Tibial nerve (tissue), 4 donors: ENCODE measurements around the gene SLC12A7.

Experiments used
- EP300 ChIP-seq, 2 donors: sonication (generic); formaldehyde crosslinking; IDR thresholded peaks; one replicate each; pipeline ENCODE4 v1.6.1; 2017; ENCODE audit warnings: antibody characterized with exemption in 2 of 2, mild to moderate bottlenecking in 1 of 2
- POLR2A ChIP-seq, 2 donors: fragments of 450-650 bp; IDR thresholded peaks; one replicate each; pipeline ENCODE4 v1.6.1; 2017; ENCODE audit warnings: antibody characterized with exemption in 2 of 2, mild to moderate bottlenecking in 2 of 2, moderate library complexity in 2 of 2
- TF ChIP-seq, protein P1 (sequence below), 5 experiments: fragments of 200-600 bp in 3 of 5; fragments of 450-650 bp in 2 of 5; sonication (generic) in 3 of 5; IDR thresholded peaks; one replicate each; pipeline ENCODE4 v1.5.1; 2016 to 2019; ENCODE audit warnings: antibody characterized with exemption in 5 of 5, mild to moderate bottlenecking in 3 of 5, moderate library complexity in 2 of 5

GRCh38 chr5:1021136-1021968, 90.5 kb downstream of the SLC12A7 start:
- no peak for TF ChIP-seq EP300 (IDR thresholded peaks at IDR 0.05)
- TF ChIP-seq POLR2A (IDR thresholded peaks at IDR 0.05) = no peak
- TF ChIP-seq, protein P1, sequence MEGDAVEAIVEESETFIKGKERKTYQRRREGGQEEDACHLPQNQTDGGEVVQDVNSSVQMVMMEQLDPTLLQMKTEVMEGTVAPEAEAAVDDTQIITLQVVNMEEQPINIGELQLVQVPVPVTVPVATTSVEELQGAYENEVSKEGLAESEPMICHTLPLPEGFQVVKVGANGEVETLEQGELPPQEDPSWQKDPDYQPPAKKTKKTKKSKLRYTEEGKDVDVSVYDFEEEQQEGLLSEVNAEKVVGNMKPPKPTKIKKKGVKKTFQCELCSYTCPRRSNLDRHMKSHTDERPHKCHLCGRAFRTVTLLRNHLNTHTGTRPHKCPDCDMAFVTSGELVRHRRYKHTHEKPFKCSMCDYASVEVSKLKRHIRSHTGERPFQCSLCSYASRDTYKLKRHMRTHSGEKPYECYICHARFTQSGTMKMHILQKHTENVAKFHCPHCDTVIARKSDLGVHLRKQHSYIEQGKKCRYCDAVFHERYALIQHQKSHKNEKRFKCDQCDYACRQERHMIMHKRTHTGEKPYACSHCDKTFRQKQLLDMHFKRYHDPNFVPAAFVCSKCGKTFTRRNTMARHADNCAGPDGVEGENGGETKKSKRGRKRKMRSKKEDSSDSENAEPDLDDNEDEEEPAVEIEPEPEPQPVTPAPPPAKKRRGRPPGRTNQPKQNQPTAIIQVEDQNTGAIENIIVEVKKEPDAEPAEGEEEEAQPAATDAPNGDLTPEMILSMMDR (IDR thresholded peaks at IDR 0.05) = no peak
